GM19397 (cell line): ENCODE data around the gene ABTB1.
"Not testable (repeated sequence)": the region's sequence is repeated elsewhere in the genome, so short reads cannot be mapped to it uniquely, and the experiment has no call there.

Experiments used
- ATAC-seq: cut with Tn5 transposase; IDR thresholded peaks from one replicate; pipeline ENCODE4 v1.9.1; 2021; ENCODE audit warnings: mild to moderate bottlenecking, moderate library complexity; ENCODE audit not compliant: unreplicated experiment

The ABTB1 gene

DNA sequence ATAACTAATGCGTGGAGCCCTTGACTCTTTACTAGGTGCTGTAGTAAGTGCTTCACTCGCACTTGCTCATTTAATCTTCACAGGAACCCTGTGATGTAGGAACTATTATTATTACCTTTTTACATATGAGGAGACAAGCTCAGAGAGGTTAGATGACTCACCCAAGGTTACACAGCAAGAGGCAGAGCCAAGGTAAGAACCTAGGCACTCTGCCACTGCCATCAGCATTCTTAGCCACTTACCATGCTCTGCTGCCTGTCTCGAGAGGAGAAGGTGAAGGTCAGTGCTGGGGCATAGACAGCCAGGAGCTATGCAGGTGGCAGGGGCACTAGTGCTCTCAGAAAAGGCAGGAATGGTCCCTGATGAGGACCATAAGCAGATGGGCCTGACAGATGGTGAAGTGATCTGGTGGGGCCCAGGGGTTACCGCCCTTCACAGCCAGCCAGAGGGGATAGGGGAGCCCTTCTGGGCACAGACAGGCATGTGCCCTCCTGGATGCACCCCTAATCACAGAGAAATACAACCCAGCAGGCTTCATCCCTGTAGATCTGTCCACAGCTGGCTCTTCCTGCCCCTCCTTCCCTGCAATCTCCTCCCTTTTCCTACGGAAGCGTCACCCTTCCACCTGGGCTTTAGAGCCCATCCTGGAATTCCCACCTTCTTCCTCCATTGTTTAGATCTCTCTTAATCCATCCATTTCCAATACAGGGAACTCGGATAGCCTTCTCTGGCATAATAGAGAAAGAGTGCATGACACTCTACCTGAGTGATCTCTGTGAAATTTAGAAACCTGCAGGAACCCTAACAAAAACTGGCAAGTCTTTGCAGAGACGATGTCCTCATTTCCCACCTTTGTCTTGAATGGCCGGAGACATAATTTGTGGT is 26.9 kb downstream of the ABTB1 start:
- no peak for ATAC-seq

DNA sequence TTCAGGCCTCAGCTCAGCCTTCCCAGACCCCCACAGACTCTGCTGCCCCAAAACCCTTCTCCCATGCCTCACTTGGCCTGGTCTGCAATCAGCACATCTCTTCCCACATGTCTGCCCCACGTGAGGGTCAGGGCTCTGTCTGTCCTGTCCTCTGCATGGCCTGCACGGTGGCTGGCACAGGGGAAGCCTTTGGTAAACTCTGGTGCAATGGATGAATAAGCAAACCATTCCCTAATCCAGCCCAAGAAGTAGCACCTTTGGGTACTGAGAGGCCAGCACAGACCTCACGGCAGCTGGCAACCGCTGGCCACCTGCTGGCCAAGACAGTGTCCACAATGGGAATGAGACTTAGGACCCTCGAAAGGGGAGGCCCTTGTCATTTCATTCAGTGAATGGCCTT is 27.7 kb downstream of the ABTB1 start:
- ATAC-seq, result no peak

DNA sequence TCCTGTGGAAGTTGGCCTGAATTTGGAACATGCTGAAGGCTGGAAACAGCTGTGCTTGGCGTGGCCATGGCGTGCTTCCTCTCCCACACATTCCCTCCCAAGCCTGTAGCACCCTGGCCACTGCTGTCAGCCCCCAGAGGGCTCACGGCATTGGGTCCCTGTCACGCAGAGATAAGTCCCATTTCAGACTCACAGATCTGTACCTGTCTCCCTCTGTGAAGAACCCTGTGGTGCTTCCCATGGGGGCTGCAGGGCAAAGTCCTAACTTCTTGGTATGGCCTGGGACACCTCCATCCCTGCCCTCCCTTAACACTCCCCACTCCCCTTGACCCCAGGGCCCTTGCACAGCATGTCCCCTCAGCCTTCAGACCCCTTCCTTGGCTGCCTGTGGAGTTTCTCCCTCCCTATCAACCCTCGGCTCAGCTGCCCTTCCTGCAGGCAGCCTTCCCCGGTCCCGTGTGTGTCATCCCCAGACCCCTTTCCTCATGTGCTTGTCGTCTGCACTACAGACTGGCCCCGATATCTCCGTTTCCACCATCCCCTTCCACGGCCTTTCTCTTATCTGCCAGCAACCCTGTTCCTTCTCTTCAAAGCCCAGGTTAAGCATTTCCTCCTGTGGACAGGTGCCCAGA is 28.6 kb downstream of the ABTB1 start:
- ATAC-seq, result no peak

DNA sequence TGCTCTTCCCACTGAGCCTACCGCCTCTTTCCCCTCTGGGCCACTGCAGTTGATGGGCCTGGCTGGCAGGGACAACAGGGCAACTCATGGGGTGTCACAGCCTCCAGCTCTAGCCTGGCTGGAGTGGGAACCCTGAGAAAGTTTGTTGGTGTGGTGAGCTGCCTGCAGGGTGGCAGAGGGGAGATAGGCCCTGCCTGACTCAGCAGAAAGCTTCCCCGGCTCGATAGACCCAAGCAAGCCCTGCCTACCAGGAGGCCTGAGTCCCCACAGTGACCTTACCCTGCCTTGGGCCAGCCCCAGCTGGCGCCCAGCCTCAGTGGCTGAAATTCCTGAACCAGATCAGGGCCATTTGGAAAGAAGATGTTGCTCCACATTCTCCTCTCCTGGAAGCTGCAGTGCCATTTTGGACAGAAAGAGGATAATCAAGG is 29.4 kb downstream of the ABTB1 start:
- ATAC-seq, result no peak

DNA sequence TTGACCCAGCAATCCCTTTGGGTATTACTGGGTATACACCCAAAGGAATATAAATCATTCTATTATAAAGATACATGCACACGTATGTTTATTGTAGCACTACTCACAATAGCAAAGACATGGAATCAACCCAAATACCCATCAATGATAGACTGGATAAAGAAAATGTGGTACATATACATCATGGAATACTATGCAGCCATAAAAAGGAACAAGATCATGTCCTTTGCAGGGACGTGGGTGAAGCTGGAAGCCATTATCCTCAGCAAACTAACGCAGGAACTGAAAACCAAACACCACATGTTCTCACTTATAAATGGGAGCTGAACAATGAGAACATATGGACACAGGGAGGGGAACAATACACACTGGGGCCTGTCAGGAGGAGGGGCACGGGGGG is 32.1 kb downstream of the ABTB1 start:
- not testable (repeated sequence) for ATAC-seq

DNA sequence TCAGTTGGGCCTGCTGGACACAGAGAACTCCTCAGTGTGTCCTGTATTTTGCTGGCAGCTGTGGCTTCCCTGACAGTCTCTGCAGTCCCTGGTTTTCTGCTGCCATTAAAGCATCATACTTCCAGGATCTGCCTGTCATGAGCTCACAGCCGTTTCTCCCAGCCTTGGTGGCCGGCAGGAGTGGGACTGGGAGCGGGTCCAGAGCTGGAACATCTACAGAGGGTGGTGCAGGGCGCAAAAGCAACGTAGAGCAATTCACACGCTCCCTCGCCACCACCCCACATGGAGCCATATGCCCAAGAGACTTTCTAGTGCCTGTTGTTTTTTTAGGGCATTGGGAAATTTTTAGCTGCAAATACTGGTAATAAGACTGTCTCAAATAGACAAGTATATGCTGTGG is 33.6 kb downstream of the ABTB1 start:
- no peak for ATAC-seq

DNA sequence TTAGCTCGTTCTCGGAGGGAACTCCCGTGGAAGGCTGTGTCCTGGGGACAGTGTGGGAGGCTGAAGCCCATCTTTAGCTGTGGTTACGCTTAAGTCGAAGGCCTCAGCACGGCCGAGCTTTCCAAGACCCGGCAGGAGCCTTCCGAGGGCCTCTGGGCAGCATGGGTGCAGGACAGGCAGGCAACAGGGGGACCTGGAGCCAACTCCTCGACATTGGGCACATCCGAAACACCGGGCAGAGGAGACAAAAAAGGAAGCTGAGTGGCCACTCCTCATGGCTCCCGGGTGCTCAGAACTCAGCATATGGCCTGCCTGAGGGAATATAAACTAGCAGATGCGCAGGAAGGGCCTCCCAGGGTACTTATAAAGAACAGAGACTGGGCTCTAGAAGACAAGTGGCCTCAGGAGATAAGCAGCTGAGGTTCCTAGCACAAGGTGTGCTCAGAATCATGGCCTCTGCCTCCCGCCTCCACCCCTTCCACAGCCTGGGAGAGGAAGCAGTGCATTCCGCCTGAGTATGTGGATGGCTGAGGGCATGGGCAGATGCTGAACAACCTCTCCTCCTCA is 34.1 kb downstream of the ABTB1 start:
- ATAC-seq, result no peak

DNA sequence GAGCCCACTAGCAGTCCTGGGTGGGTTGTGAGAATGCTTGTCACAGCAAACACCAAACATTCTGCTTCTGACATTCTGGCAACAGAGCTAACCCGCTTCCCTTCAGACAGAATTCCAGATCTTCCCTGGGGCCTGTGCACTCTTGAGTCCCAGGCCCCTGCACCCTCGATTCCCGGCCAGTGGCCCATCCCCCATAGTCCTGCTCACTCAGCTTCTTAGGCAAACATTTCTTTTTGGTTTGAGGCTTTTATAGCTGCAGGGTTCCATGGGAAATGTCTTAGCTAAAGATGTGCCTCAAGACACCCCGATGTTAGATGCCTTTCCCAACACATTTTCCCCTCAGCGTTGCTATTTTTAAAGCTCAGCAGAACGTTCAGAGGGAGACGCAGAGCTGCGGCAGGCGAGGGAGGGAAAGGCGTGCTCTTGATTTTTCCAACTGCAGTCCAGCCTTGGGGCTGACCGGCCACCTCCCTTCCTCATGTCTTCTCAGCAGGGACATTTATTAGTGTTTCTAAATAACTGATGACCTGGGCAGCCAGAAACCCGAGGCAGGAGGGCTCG is 35.2 kb downstream of the ABTB1 start:
- ATAC-seq, result no peak

DNA sequence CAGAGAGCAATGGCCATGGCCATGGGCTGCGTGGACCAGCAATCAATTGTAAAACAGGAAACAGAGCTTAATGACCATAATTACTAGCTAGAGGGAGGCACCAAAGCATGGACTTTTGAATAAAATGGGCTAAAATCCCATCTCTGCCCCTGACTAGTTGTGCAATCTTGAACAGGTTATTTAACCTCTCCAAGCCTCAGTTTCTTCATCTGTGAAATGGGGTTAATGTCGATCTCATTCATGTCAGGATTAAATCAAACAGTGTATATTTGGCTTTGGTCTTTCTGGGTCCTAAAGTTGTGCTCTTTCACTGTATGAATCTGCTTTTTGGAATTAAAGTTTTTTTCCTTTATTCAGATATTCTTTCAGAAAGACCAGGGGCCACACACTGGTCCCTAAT is 36.1 kb downstream of the ABTB1 start:
- ATAC-seq, result no peak

DNA sequence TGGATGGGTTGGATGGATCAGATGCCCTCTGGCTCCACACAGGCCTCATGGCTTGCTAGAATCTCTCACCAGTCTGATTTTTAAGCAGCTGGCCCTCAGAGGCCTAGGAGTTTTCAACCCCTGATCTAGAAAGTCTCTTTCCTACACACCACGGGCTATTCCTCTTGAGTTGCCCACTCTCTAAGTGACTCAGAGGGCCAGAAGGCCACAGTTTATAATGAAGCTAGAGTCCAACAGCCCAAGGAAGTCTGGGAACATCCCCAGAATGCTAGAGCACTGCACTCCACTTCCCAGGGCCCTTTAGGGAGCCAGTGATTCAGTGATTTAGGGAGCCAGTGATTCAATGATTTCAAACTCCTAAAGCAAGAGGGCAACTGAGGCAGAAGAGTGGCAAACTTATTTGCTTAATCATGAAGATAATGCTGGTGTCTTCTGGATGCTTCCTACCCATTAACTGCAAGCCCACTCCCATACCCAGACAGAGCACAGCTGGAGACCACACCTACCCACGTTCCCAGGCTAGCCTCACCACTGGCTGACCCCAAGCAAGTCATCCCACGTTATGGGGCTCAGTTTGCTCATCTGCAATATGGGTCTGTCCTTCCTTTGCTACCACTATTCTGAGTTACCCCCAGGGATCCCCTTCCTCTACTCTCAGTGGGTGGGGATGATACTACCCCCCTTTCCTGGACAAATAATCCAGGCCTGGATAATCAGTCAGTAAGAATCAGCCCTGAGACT is 36.7 kb downstream of the ABTB1 start:
- ATAC-seq, result no peak

DNA sequence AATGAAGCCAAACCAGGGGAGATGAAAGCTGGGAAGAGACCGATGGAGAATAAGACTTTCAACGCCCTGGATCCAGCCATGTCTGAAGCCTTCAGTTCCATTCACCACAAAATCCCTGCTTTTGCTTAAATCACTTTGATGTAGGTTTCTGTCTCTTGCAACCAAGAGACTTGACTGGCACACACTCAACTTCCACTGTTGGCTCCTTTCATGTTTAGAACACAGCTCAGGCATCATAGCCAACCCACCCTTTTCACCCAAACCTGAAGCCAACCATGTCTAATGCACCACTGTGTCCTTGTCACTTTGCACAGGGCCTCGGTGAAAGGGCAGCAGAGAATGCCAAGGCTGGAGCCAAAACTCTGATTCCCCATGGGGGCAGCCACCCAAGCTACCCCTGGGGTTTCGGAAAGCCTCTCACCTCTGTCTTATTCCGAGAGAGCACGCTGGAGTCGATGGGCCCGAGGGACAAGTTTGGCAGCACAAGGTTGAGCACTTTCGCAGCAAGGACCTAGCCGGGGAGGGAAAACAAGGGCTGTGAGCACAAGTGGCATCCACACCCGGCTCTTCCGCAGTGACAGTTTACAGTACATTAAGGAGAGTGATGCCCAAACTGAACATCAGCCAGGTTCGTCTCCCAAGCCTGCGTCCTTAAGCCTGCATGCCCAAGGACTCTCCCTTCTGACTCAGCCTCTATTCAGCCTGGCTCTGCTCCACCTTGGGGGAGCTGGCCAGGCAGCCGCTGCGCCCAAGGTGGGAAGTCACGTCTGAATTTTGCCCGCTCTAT is 37.6 kb downstream of the ABTB1 start:
- no peak for ATAC-seq

DNA sequence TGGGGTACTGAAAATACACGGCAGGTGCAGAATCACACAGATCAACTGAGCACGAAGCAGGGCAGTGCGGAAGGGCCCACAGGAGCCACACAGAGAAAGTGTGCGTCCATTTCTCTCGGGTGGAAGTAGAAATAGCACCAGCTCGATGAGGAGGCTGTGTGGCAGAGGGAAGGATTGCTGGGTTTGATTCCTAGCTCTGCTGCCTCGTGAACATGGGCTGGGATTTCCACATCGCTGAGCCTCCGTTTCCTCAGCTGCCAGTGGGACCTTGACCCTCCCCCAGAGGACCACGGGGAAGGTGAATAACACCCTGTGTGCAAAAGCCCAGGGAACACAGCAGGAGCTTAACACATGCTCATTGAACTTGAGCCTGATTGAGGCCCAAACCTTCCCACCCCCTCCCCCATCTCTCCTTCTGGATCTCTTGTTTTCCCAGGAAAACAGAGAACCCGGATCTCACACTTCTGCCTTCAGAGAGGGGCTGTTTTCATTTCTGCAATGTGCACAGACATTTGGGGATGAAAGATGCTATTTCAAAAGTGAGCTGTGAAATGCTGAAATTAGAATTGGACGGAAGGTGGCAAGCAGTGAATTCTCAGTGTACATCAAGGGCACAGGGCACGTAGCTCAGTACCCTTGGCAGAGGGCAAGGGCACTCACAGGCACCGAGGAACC is 38.4 kb downstream of the ABTB1 start:
- no peak for ATAC-seq

DNA sequence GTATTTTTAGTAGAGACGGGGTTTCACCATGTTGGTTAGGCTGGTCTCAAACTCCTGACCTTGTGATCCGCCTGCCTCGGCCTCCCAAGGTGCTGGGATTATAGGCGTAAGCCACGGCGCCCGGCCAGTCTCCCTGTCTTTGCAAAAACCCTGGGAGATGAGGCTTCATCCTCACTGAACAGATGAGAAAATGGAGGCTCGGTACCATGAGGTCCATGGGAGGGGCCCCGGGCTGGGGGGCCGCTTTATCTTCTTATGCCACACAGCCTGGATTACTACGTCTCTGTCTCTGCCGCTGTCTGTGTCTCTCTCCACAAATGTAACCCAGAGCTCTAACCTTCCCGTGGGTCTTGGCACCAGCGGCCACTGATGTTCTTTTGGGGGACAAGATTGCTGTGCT is 39.1 kb downstream of the ABTB1 start:
- ATAC-seq, result no peak

DNA sequence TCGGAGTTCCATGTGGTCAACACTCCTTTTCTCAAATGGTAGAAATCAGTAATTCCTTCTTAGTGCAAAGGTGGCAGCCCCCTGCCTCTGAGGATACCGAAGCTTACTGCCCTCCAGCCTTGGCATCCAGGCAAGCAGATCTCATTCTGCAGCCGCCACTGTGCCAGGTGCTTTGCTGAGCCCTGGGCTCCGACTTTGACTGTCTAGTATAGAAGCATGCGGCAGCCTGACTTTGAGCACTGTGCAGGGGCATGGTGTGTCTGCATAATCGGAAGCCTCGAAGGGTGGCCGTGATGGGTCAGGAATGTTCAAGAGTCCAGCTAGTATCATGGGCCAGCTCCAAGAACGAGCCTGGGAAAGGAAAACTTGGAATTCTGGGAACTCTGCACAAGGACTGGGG is 39.7 kb downstream of the ABTB1 start:
- no peak for ATAC-seq

DNA sequence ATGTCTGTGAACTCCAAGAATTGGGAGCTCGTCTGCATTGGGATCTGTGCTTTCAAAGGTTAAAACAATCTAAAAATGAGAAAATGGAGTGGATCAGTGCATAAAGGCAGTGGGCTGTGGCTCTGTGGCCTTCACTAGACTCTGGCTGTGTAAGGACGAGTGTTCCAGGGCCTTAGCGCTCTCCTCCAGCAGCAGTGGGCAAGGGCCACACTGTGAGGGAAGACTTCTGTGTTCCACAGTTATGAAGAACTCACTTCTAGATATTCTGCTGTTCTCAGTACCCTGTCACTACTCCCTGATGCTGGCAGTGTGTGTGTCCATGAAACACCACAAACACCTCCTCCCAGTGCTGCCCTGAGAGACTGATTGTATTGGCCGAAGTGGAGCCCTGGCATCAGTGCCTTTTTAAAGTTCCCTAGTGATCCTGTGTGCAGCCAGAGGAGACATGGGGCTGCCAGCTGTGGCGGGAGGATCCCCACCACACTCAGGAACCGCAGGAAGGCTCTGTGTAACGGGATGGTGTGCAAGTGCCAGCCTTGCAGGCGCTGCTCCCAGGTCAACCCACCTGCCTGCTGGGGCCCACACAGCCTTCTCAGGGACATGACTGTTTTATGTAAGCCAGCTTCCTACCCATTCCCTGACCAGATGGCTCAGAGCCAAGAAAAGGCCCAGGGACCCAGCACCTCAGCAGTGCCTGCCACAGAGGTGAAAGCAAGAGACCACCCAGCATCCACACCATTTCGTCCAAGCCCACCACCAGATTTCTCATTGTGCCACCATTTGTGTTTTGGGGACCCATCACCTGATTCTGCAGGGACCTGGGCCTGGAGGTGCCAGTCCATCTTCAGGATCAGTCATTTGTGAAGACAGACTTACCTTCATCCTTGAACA is 40.4 kb downstream of the ABTB1 start:
- no peak for ATAC-seq

DNA sequence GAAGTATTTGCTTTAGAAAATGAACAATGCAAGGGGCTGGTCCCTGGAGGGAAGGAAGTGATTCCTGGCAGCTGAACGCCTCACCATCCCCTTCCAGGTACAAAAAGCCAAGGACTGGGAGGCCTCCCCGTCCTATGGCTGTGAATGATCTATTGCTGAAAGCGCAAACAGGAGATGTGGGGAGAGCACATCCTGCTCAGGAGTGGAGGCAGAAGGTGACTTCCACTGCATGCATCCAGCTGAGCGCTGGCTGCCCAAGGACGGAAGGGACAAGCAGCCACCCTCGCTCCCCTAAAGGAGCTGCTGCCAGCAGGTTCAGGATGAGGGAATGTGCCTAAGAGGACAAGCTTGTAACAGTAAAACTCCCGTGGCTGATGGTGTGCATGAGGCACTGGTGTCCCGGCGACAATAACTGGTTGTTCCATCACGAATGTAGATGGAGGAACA is 41.4 kb downstream of the ABTB1 start:
- ATAC-seq, result no peak

DNA sequence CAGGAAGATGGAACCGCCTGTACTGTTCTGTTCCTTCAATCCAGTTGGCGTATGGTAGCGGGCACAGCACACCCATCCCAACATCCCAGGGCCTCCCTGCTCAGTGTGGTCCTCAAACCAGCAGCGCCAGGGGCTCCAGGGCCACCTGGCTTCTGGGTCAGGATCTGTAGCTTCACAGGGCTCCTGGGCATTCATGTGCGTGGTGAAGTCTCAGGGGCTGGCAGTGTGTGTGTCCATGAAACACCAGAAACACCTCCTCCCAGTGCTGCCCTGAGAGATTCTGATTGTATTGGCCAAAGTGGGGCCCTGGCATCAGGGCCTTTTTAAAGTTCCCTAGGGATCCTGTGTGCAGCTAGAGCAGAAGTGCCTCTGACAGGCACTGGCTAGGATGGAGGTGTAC is 42.1 kb downstream of the ABTB1 start:
- ATAC-seq, result no peak

DNA sequence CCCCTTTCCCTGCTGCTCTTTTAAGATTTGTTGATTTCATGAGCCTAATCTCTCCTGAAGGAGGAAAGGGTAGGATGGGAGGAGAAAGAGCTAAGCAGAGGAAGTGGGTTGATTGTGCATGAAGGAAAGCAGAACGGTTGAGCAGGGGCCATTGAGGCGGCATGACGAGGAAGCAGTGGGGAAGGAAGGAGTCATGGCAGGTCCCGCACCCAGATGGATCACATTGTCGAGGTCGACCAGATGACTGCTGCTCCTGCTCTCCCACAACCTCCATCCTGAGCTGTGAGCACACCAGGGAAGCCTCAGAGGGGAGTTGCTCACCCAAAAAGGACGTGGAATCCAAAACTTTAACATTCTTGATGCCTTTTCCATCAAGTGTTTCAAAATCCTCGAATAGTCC is 42.8 kb downstream of the ABTB1 start:
- ATAC-seq, result no peak

DNA sequence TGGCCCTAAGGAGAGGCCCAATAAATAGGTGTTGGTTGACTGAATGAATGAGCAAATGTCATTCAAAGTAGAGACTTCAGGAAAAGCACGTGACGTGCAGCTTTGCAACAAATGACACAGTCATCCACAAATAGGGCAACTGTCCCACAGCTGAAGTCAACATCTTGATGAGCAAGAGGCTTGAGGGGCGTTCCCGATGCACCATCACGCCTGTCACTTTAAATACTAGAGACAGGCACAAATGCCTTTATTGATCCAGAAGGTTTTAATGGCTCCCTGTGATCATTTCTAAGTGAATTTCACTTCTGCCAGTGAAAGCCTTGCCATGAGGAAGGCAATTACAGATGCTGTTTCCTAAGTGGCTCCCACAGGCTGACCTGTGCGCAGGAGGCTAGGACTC is 43.6 kb downstream of the ABTB1 start:
- ATAC-seq, result no peak
